WTC11 (cell line): ENCODE data around the gene PTGER1. TPM values are rescaled to one million over a fixed set of nuclear protein-coding genes. Genes with fewer than 3 reads are reported as not detected.

ENCODE experiments used
- ATAC-seq: fragments of 200-7000 bp; cut with Tn5 transposase; 2 replicates; pipeline ENCODE4 v1.10.0; 2021; ENCODE audit warnings: mild to moderate bottlenecking, moderate library complexity
- CTCF ChIA-PET: fragments of 300-600 bp; sonication (Branson Sonifier 250); formaldehyde crosslinking; loops from one replicate; lab custom pipeline; 2021; ENCODE audit warnings: antibody characterized with exemption; lab: Charles Lee
- POLR2A ChIA-PET: fragments of 350-600 bp; sonication (Branson Sonifier 250); formaldehyde crosslinking; loops from one replicate; lab custom pipeline; 2021; ENCODE audit warnings: antibody characterized with exemption; lab: Charles Lee
- DNase-seq: peaks from one replicate; pipeline ENCODE4 v3.0.0; 2021; ENCODE audit warnings: low spot score
- H3K27ac Mint-ChIP-seq: 2 replicates; pipeline ENCODE4 v1.8.0; 2021; ENCODE audit warnings: mixed read lengths
- H3K27me3 Mint-ChIP-seq: 2 replicates; pipeline ENCODE4 v1.8.0; 2021; ENCODE audit warnings: low read depth, mild to moderate bottlenecking, moderate library complexity, mixed read lengths
- H3K36me3 Mint-ChIP-seq: 2 replicates; pipeline ENCODE4 v1.8.0; 2021; ENCODE audit warnings: mixed read lengths
- H3K4me1 Mint-ChIP-seq: 2 replicates; pipeline ENCODE4 v1.8.0; 2022; ENCODE audit warnings: mixed read lengths
- H3K4me3 Mint-ChIP-seq: 2 replicates; pipeline ENCODE4 v1.8.0; 2021; ENCODE audit warnings: mild to moderate bottlenecking, moderate library complexity, mixed read lengths
- H3K9me3 Mint-ChIP-seq: 2 replicates; pipeline ENCODE4 v1.8.0; 2021; ENCODE audit warnings: mixed read lengths
- ARID4B ChIP-seq: sonication (generic); formaldehyde crosslinking; IDR thresholded peaks from 2 replicates; pipeline ENCODE4 v1.8.0; 2023; ENCODE audit warnings: missing genetic modification reagents, mild to moderate bottlenecking, borderline replicate concordance
- ATF1 ChIP-seq: sonication (generic); formaldehyde crosslinking; IDR thresholded peaks from 2 replicates; pipeline ENCODE4 v1.8.1; 2023; ENCODE audit warnings: mild to moderate bottlenecking, moderate library complexity, missing genetic modification reagents
- ATF2 ChIP-seq: sonication (generic); formaldehyde crosslinking; IDR thresholded peaks from 2 replicates; pipeline ENCODE4 v1.8.1; 2022; ENCODE audit warnings: low read depth, missing genetic modification reagents, borderline replicate concordance
- CREM ChIP-seq: sonication (generic); formaldehyde crosslinking; IDR thresholded peaks from 2 replicates; pipeline ENCODE4 v1.8.1; 2022; ENCODE audit warnings: mild to moderate bottlenecking, missing genetic modification reagents, moderate library complexity
- CTCF ChIP-seq: fragments of 200-600 bp; IDR thresholded peaks from 2 replicates; pipeline ENCODE4 v1.8.0; 2022; ENCODE audit warnings: antibody characterized with exemption
- ELF4 ChIP-seq: sonication (generic); formaldehyde crosslinking; IDR thresholded peaks from 2 replicates; pipeline ENCODE4 v1.8.1; 2022; ENCODE audit warnings: low read depth, mild to moderate bottlenecking, moderate library complexity, missing genetic modification reagents
- FOXK1 ChIP-seq: sonication (generic); formaldehyde crosslinking; IDR thresholded peaks from 2 replicates; pipeline ENCODE4 v1.8.0; 2022; ENCODE audit warnings: mild to moderate bottlenecking, moderate library complexity, missing genetic modification reagents
- GABPB1 ChIP-seq: sonication (generic); formaldehyde crosslinking; IDR thresholded peaks from 2 replicates; pipeline ENCODE4 v1.8.1; 2023; ENCODE audit warnings: mild to moderate bottlenecking, missing genetic modification reagents
- KAT7 ChIP-seq: sonication (generic); formaldehyde crosslinking; IDR thresholded peaks from 2 replicates; pipeline ENCODE4 v1.8.1; 2023; ENCODE audit warnings: missing genetic modification reagents, mild to moderate bottlenecking, borderline replicate concordance
- NFE2L1 ChIP-seq: sonication (generic); formaldehyde crosslinking; IDR thresholded peaks from 2 replicates; pipeline ENCODE4 v1.8.1; 2023; ENCODE audit warnings: missing genetic modification reagents
- NFYB ChIP-seq: sonication (generic); formaldehyde crosslinking; conservative IDR thresholded peaks from 2 replicates; pipeline ENCODE4 v1.8.0; 2022; ENCODE audit warnings: low read depth, missing genetic modification reagents
- RORB ChIP-seq: fragments of 250-450 bp; sonication (Bioruptor Pico); IDR thresholded peaks from 2 replicates; pipeline ENCODE4 v1.9.0; 2021; ENCODE audit warnings: mild to moderate bottlenecking
- SOX15 ChIP-seq: fragments of 250-450 bp; sonication (Bioruptor Pico); IDR thresholded peaks from 2 replicates; pipeline ENCODE4 v1.9.0; 2021; ENCODE audit warnings: mild to moderate bottlenecking
- ZNF121 ChIP-seq: sonication (generic); formaldehyde crosslinking; IDR thresholded peaks from 2 replicates; pipeline ENCODE4 v1.8.0; 2023; ENCODE audit warnings: missing genetic modification reagents
- ZNF317 ChIP-seq: sonication (generic); formaldehyde crosslinking; IDR thresholded peaks from 2 replicates; pipeline ENCODE4 v1.8.1; 2023; ENCODE audit warnings: low read depth, mild to moderate bottlenecking, moderate library complexity, missing genetic modification reagents, borderline replicate concordance
- ZNF423 ChIP-seq: fragments of 250-450 bp; sonication (Bioruptor Pico); IDR thresholded peaks from 2 replicates; pipeline ENCODE4 v2.1.2; 2022; ENCODE audit warnings: mild to moderate bottlenecking, moderate library complexity
- total RNA-seq: library from RNA; stranded (reverse); gene quantifications from 3 replicates; pipeline ENCODE4 v1.2.3, GENCODE V29; 2021
- TF ChIP-seq, protein P1 (sequence below): sonication (generic); formaldehyde crosslinking; IDR thresholded peaks from 2 replicates; pipeline ENCODE4 v1.8.1; 2023; ENCODE audit warnings: mild to moderate bottlenecking, missing genetic modification reagents
- TF ChIP-seq, protein P2 (sequence below): sonication (generic); formaldehyde crosslinking; IDR thresholded peaks from 2 replicates; pipeline ENCODE4 v1.8.1; 2023; ENCODE audit warnings: mild to moderate bottlenecking, missing genetic modification reagents, moderate library complexity
- TF ChIP-seq, protein P3 (sequence below): sonication (generic); formaldehyde crosslinking; IDR thresholded peaks from 2 replicates; pipeline ENCODE4 v1.8.1; 2023; ENCODE audit warnings: mild to moderate bottlenecking, missing genetic modification reagents
- TF ChIP-seq, protein P4 (sequence below): sonication (generic); formaldehyde crosslinking; IDR thresholded peaks from 2 replicates; pipeline ENCODE4 v1.8.1; 2022; ENCODE audit warnings: mild to moderate bottlenecking, missing genetic modification reagents, moderate library complexity, borderline replicate concordance
- TF ChIP-seq, protein P5 (sequence below): sonication (generic); formaldehyde crosslinking; IDR thresholded peaks from 2 replicates; pipeline ENCODE4 v1.8.0; 2022; ENCODE audit warnings: mild to moderate bottlenecking, missing genetic modification reagents

PTGER1 gene
- total RNA-seq, 1 experiment from 2014 or later = 0.68 TPM

DNA sequence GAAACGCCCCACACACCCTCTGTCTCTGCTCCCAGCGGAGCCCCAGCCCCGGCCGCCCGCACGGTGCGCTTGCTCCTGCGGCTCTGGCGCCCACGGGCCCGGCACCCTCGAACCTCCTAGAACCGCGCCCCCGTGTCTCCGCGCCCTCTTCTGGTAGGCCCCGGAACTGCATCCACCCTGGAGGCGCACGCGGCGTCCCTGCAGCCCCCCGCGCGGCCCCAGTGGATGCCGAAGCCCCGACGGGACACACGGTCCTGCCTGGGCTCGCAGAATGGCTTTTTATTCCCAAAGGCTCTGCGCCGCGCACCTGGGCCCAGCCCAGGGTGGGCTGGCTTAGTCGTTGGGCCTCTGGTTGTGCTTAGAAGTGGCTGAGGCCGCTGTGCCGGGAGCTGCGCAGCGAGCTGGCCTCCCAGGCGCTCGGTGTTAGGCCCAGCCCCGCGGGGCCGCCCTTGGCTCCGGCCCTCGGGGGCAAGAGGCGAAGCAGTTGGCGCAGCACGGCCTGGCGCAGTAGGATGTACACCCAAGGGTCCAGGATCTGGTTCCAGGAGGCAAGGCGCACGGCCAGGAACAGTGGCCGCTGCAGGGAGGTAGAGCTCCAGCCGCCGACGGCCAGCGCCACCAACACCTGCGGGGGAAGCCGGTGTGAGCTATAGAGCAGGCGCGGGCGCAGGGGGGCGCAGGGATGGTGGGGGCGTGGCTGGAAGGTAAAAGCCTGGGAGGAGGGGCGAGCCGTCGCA lies 2.8 kb downstream of the PTGER1 start:
- Mint-ChIP-seq H3K27me3 (peaks cover 12% of the 10 kb centered on the region), H3K4me3 (peak overlapping the region; percentile 56), H3K36me3 (peaks cover 14% of the 10 kb centered on the region), H3K27ac (no peak overlapping the region), H3K4me1 (peaks cover 24% of the 10 kb centered on the region), H3K9me3 (no peaks in the 10 kb centered on the region)
- DNase-seq (peak; percentile 91), ATAC-seq (peak; percentile 56)
- ChIA-PET CTCF (interaction anchor here (0.6 to 5.0 kb wide), 52 partner anchors 9 to 1507 kb away, joined by 3 to 53 read pairs (median 4); partner anchors contain the start of genes ASF1B, DNAJB1, MISP3 and PKN1), POLR2A (interaction anchor here (0.6 to 1.2 kb wide), 4 partner anchors 20 to 336 kb away, joined by 3 read pairs; partner anchors contain the start of genes ASF1B and PKN1)
- TF ChIP-seq ZNF317 (0 out of 2 replicates have a peak, but pooled peaks have one; percentile 51), CREM (peak; percentile 66; the same call in 1 of the 2 replicates), CTCF (peak; percentile 100), ZNF121 (CRISPR knock-in tag) (no peak), FOXK1 (CRISPR knock-in tag) (peak; percentile 43; the same call in 1 of the 2 replicates), ELF4 (CRISPR knock-in tag) (no peak), SOX15 (CRISPR knock-in tag) (no peak), ATF2 (CRISPR knock-in tag) (no peak), ATF1 (CRISPR knock-in tag) (no peak), NFE2L1 (CRISPR knock-in tag) (no peak), ARID4B (CRISPR knock-in tag) (peak; percentile 87), RORB (CRISPR knock-in tag) (no peak), KAT7 (no peak), ZNF423 (CRISPR knock-in tag) (peak; percentile 80), GABPB1 (CRISPR knock-in tag) (no peak), NFYB (CRISPR knock-in tag) (no peak)
- TF ChIP-seq, protein P1, sequence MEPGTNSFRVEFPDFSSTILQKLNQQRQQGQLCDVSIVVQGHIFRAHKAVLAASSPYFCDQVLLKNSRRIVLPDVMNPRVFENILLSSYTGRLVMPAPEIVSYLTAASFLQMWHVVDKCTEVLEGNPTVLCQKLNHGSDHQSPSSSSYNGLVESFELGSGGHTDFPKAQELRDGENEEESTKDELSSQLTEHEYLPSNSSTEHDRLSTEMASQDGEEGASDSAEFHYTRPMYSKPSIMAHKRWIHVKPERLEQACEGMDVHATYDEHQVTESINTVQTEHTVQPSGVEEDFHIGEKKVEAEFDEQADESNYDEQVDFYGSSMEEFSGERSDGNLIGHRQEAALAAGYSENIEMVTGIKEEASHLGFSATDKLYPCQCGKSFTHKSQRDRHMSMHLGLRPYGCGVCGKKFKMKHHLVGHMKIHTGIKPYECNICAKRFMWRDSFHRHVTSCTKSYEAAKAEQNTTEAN (CRISPR knock-in tag) = peak; percentile 85
- TF ChIP-seq, protein P2, sequence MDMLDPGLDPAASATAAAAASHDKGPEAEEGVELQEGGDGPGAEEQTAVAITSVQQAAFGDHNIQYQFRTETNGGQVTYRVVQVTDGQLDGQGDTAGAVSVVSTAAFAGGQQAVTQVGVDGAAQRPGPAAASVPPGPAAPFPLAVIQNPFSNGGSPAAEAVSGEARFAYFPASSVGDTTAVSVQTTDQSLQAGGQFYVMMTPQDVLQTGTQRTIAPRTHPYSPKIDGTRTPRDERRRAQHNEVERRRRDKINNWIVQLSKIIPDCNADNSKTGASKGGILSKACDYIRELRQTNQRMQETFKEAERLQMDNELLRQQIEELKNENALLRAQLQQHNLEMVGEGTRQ (CRISPR knock-in tag) = no peak; the same call in none of the 2 replicates
- TF ChIP-seq, protein P3, sequence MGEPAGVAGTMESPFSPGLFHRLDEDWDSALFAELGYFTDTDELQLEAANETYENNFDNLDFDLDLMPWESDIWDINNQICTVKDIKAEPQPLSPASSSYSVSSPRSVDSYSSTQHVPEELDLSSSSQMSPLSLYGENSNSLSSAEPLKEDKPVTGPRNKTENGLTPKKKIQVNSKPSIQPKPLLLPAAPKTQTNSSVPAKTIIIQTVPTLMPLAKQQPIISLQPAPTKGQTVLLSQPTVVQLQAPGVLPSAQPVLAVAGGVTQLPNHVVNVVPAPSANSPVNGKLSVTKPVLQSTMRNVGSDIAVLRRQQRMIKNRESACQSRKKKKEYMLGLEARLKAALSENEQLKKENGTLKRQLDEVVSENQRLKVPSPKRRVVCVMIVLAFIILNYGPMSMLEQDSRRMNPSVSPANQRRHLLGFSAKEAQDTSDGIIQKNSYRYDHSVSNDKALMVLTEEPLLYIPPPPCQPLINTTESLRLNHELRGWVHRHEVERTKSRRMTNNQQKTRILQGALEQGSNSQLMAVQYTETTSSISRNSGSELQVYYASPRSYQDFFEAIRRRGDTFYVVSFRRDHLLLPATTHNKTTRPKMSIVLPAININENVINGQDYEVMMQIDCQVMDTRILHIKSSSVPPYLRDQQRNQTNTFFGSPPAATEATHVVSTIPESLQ (CRISPR knock-in tag) = no peak
- TF ChIP-seq, protein P4, sequence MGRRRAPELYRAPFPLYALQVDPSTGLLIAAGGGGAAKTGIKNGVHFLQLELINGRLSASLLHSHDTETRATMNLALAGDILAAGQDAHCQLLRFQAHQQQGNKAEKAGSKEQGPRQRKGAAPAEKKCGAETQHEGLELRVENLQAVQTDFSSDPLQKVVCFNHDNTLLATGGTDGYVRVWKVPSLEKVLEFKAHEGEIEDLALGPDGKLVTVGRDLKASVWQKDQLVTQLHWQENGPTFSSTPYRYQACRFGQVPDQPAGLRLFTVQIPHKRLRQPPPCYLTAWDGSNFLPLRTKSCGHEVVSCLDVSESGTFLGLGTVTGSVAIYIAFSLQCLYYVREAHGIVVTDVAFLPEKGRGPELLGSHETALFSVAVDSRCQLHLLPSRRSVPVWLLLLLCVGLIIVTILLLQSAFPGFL (CRISPR knock-in tag) = no peak
- TF ChIP-seq, protein P5, sequence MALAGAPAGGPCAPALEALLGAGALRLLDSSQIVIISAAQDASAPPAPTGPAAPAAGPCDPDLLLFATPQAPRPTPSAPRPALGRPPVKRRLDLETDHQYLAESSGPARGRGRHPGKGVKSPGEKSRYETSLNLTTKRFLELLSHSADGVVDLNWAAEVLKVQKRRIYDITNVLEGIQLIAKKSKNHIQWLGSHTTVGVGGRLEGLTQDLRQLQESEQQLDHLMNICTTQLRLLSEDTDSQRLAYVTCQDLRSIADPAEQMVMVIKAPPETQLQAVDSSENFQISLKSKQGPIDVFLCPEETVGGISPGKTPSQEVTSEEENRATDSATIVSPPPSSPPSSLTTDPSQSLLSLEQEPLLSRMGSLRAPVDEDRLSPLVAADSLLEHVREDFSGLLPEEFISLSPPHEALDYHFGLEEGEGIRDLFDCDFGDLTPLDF = 0 out of 2 replicates have a peak, but pooled peaks have one; percentile 45
